ENCODE measurements around the gene DBP.
"Not testable (repeated sequence)": the region's sequence is repeated elsewhere in the genome, so short reads cannot be mapped to it uniquely, and the experiment has no call there.

The DBP gene

DNA sequence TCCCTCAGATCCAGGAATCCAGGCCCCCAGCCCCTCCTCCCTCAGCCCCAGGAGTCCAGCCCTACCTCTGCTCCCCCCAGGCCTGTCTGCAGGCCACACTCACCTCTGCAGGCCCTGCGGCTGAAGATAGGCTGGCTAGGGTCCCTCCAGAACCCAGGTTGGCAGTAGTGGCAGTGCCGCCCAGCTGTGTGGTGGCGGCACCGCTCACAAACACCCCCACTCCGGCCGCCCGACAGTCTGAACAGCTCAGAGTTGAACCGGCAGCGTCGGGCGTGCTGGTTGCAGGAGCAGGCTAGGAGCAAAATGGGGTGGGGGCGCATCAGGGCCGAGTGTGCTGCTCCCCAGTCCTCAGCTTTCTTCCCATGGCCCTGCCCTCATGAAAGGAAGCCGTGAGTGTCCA is 27.3 kb upstream of the DBP start:
- DNase-seq: no peak

DNA sequence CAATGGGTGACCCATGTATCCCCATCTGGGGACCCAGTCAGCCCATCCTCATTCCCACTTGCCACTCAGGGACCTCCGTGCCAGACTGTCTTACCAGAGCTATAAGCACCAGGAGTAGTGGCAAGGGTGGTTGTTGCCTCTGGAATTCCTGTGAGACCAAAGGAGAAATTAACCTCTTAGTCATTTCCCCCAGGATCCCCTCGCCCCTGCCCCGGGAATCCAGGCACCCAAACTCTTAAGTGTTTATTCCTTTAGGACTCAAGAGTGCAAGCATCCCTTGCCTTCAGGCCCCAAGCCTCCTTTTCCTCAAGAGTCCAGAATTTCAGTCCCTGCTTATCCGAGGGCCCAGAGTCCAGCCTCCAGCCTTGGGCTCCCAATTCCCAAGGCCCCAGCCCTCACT is 26.5 kb upstream of the DBP start:
- DNase-seq: no peak

DNA sequence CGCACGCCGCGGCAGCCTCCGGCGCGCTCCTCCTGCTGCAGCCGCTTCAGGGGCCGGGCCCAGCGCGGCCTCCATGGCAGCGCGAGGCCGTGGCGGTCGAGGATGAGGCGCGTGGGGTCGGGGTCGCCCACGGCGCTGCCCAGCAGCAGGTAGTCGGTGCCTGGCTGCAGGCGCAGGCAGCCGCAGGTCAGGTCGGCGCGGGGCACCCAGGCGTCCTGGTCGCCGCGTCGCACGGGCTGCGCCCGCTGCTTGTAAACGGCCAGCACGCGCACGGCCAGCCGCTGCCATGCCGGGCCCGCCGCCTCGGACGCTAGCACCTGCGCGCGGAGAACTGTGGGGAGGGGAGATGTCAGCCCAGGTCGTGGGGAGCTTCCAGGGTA is 24.5 kb upstream of the DBP start:
- no peak for DNase-seq

DNA sequence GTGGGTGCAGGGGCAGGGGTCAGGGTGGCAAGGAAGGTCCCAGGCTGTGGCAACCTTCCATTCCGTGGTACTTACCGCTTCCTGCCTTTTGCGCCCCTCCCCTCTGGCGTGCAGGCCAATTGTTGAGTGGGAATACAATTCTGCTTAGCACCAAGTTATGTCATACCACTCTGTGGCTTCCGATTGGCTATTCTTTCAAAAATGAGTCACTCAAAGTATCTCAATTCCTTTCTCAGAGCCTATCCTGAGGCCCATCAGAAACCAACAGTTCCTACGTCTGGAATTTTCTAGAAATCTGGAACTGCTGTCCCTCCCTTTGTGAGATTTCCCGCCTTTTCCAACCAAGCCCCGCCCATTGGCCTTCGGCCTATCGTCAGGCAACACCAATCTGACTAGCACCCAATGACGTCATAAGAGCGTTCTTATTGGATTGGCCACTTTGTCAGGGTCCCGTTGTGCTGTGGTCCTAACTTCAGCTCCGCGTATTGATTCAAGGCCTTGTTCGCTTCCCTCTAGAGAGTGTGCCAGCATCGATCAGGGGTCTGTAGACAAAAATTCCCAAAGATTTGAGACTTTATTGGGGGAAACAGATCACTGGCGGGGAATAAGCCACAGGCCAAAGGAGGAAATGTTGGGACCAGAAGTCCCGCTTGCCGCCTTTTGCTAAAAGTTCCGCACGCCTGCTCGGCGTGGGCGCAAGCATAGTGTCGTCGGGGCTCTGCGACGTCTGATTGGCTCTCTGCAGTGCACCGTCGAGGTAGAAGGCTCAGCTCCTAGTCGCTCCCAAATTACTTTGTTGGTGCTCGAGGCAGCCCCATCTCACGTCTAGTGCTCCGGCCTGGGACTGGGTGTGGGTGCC is 23.9 kb upstream of the DBP start:
- DNase-seq: no peak

DNA sequence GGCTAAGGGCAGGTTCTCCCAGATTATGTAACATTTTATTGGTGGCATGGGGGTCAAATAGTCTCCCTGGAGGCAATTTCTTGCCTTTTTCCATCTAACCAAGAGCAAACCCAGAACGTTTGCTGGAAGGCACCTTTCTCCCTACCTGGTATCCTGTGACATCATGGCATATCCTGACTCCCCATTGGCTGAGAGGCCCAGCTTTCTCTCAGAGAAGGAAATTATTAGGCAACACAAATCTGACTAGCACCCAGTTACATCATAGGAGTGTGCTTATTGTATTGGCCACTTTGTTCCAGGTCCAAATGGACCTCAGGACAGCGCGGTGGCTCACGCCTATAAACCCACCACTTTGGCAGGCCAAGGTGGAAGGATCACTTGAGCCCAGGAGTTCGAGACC is 22.6 kb upstream of the DBP start:
- no peak for DNase-seq

DNA sequence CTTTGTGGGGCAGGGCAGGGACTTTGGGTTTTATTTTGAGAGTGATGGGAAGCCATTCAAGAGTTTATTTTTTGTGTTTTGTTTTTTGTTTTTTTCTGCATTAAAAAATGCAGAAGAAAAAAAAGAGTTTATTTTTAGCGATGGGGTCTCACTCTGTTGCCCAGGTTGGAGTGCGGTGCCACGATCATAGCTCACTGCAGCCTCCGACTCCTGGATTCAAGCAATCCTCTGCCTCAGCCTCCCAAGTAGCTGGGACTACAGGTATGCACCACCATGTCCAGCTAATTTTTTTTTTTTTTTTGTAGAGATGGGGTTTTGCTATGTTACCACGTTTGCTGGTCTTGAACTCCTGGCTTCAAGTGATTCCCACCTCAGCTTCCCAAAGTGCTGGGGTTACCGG is 21.3 kb upstream of the DBP start:
- no peak for DNase-seq

DNA sequence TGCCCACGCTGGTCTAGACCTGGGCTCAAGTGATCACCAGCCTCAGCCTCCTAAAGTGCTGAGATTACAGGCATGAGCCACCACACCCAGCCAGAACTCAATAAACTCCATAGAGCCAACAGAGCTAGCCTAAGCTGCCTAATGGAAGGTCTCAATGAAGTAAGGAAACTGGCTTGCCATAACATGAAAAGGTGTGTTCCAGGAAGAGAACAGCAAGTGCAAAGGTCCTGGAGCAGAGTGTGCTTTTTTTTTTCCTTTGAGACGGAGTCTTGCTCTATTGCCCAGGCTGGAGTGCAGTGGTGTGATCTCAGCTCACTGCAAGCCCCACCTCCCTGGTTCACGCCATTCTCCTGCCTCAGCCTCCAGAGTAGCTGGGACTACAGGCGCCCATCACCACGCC is 20.6 kb upstream of the DBP start:
- DNase-seq: not testable (repeated sequence)

DNA sequence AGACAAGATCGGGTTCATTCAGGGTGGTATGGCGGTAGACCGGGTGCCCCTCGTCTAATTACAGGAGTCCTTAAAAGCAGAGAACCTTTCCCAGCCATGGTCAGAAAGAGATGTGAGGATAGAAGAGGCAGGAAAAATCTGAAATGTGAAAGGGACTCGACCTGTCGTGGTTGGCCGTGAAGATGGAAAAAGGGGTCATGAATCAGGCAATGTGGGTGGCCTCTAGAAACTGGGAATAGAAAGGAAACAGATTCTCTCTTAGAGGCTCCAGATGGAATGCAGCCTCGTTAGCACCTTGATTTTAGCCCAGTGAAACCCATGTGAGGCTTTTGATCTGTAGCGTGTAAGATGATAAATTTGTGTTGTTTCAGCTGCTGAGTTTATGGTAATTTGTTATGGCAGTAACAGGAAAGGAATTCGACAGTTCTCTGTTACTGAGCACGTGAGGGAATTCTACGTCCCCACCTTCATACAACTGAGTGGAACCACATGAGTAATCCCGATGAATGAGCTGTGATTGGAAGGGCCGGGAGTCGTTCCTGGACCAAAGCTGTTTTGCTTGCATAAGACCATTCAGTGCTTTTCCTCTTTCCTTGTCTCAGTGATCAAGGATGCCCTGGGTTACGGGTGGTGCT is 19.8 kb upstream of the DBP start:
- no peak for DNase-seq

DNA sequence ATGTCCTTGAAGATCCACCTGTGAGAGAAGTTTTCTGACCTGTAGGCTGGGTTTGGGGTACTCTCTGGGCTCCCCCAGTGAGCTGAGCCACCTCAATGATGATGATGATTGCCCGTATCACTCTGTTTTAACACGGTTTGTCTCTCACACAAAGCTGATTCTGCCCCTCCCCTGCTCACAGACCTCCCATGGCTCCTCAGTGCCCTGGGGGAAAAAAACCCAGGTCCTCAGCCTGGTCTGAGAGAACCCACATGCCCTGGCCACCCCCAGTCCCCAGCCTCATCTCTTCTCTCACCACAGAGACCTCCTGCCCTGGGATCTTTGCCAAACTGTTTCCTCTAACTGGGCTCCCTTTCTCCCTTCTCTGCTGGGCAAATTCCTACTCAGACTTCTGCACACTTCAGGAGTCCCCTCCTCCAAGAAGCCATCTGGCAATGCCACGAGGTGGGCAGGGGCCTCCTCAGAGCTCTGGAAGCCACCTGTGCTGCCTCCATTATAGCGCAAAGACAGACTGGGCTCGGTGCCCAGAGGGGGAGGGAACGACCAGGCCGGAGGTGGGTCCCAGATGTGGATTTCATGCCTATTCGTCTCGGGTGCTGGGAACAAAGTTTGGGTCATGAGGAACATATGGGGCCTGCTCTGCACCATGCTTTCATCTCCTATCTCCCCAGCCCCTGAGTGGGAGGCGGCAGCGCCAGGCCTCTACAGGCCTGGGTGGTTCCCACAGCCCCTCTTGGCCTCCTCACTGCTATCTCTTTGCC is 17.3 kb upstream of the DBP start:
- DNase-seq: no peak

DNA sequence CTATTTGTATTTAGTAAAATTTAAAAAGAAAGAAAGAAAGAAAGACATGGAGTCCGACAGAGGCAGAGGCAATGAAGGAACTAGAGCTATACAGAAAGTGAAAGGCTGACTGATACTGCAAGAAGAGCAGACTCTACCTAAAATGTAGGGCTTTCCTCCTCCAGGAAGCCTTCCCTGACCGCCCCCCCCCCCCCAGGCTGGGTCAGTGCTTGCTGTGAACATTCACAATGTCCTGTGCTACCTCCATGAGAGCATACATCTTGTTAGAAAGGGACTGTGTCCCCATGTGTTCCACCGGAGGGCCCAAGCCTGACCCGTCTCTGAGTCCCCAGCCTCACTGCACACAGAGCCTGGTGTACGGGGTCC is 14.5 kb upstream of the DBP start:
- DNase-seq: no peak

DNA sequence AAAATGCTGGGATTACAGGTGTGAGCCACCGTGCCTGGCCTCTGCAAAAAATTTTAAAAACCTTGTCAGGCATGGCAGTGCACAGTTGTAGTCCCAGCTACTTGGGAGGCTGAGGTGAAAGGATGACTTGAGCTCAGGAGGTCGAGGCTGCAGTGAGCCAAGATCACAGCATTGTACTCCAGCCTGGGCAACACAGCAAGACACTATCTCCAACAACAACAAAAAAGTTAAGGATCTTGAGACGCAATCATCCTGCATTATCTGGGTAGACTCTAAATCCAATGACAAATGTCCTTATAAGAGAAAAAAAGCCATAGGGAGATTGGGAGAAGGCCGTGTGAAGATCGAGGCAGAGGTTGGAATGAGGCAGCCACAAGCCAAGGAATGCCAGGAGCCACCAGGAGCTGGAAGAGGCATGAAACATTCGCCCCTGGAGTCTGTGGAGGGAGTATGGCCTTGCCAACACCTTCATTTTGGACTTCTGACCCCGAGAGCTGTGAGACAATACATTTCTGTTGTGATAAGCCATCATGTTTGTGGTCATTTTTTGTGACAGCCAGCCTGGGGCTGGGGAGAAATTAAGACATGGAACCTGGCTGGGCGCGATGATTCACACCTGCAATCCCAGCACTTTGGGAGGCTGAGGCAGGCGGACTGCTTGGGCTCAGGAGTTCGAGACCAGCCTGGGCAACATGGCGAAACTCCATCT is 13.9 kb upstream of the DBP start:
- DNase-seq: no peak

DNA sequence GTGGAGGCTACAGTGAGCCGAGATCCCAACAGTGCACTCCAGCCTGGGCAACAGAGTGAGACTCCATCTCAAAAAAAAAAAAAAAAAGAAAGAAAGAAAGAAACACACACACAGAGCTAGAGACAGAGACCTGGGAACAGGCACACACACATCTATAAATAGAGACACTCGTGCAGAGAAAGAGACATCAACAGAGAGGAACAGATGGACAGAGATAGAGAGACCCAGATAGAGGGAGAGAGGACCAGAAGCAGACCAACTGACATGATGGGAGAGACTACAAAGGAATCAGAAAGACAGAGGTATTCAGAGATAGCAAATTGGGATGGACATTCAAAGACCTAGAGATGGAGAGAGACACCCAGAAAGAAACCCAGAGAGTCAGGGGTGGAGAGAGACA is 11.0 kb upstream of the DBP start:
- DNase-seq: no peak

DNA sequence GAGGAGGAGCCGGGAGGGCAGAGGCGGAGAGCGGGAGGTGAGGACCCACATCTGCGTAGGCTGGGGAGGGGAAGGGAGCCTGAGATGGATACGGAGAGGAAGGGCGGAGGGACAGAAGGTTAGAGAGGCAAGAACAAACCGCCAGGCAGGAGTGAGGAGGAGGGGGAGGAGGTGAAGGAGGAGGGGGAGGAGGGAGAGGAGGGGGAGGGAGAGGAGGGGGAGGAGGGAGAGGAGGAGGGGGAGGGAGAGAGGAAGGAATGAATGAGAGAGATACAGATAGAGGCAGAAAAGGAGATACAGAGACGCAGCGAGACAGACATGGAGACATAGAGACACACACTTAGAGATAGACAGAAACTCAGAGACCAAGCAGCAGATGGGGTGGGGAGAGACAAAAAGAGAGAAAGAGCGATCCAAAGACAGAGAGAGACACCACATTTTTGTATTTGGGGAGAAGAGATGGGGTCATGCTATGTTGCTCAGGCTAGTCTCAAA is 9.6 kb upstream of the DBP start:
- DNase-seq: no peak

DNA sequence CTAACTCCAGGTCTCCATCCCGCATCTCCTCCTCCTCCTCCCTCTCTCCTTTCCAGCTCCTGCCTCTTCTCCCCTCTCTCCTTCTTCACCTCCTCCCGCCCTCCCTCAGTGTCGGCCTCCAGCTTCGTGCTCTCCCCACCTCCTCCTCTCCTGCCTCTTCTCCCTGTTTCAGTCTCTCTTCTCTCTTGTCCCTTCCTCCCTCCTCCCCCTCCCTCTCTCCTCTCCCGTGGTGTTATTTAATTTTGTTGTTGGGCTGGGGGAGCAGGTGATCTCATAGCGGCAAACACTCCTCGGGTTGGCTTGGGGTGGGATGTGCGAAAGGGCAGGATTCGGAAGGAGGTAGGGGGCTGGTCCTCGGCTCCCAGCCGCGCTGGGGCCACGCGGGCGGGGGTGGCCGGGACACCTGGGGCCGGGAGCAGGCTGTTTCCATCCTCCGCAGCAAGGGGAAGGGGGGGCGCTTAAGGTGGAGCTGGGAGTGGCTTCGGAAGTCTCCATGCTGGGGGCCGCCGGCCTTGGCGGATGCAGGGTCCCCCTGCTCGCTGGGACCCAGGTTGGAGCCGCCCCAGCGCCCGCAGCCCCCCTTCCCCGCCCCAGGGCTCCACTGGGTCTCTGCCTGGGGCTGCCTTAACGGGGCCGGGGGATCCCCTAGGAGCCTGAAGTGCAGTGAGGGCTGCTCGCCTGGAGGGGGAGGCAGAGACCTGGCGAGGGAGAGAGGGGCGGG is 9.0 kb upstream of the DBP start, which contains the start of gene CA11:
TSS of gene CA11 (minus strand) at position 187 of the 721 bp plus-strand sequence. CDS start 555 bp downstream, outside the sequence.
- DNase-seq: no peak

DNA sequence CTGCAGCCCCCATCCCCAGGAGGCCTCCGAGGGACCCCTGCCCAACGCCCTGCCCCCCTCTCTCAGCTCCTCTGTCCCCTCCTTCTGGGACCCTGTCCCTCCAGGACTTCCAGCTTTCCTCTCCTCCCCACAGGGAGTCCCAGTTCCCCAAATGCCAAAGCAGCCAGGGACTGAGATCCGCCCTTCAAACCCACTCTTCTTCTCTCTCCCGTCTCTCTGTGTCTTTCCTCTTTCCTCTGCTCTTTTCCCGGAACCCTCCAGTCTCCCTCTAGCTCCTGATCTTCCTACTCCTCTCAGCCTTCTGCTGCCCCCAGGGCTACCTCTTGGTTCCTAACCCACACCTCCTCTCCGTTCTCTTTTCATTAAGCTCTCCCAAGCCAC is 8.4 kb upstream of the DBP start:
- DNase-seq: no peak

DNA sequence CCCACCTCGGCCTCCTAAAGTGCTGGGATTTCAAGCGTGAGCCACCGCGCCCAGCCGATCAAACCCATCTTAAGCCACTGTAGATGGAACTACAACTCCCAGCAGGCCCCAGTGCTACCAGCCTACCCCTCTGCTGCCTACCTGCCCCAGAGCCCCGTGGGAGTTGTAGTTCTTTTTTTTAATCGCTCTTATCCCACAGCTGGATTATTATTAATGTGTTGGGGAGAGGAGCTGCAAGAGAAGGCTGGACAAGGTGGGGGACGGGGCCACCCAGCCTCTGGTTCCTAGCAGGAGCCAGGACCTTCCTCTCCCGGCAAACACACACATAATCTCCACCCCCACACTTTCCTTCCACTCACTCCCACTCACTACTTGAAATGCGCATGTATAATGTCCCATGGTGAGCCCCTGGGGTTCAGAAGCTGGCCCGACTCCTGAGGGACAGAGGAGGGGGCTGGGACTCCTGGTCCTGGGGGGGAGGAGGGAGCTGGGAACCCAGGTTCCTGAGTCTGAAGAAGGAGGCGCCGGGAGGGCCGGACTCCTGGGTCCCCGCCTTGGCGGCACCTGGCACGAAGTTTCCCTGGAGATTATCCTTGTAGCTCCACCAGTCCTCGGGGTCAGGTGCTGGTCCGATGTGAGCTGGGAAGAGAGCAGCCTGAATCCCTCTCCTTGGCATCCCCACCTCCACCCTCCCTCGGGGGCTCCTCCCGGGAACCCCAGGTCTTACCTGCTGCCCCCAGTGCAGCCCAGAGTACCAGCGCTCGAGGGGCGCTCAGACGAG is 7.8 kb upstream of the DBP start:
- no peak for DNase-seq

DNA sequence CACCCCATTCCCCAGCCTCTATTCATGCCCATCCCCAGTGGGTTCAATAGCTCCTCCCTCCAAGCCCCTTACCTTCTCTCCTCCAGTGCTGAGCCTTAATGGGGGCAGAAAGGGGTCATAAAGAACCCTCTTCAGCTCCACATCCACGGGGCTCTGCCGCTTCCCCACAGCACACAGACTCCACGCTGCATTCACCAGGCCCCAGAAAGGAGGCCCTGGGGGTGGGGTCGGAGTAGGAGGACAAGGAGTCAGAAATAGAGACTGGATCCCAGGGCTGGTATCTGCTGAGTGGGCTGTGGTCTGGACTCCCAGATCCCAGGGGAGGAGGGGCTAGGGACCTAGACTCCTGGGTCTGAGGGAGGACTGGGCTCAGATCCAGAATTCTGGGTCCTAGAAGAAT is 7.2 kb upstream of the DBP start:
- no peak for DNase-seq

DNA sequence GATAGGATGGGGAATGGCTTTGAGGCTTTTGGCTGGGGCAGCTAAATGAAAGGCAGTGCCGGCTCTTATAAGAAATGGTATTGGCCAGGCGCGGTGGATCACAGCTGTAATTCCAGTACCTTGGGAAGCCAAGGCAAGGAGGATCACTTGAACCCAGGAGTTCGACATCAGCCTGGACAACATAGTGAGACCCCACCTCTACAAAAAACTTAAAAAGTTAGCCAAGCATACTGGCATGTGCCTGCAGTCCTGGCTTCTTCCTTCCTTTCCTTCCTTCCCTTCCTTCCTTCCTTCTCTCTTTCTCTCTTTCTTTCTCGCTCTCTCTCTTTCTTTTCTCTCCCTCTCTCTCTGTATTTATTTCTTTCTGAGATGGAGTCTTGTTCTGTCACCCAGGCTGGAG is 5.7 kb upstream of the DBP start:
- DNase-seq: no peak

DNA sequence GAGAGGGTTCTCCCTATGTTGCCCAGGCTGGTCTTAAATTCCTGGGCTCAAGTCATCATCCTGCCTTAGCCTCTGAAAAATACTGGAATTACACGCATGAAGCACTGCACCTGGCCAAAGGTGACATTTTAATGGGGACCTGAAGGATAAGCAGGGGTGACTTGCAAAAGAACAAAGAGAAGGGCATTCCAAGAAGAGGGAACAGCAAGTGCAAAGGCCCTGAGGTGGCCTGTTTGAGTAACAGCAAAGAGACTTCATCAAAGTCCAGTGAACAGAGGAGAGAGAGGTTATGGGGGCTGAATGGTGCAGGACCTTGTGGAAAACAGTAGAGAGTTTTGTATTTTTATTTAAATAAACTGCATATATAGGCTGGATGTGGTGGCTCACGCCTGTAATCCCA is 4.7 kb upstream of the DBP start:
- DNase-seq: no peak

DNA sequence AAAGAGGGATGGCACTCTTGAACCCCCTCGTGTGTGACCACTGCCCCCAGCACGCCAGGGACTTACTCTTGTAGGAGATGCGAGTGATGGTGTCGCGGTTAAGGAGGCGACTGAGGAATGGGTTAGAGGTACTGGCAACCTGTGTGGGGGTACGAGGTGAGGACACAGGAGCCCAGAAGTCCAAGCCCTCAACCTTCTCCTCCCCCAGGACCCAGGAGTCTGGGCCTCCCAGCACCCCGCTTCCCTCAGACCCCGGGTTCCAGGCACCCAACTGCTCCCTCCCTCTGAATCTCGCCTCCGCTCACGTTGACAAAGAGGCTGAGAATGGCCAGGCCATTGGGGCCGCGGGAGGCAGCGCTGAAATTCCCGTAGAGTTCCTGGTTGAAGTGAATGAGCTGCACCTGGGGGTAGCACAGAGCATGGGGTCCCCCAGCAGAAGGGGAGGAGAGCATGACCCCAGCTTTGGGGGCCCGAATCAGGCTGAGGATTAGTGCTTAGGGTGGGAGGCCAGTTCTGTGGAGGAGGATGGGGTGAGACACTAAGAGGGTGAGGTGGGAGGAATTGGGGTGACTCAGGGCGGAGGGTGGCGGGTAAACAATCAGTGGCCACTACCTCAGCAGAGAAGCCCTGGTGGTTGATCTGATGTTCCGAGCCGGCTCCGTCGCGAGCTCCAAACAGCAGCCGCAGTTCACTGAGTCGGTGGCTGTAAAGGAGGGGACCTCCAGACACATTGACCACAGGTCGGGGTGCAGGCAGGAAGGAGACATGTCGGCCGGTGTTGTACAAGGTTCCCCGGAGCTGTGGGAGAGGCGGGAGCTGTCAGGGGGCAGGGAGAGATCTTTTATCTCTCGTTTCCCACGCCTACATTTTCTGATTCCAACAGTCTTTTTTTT is 2.5 kb upstream of the DBP start:
- no peak for DNase-seq
